Ovary (tissue), 9 donors: ENCODE measurements around the gene GALNT13. TPM values are rescaled to one million over a fixed set of nuclear protein-coding genes. Genes with fewer than 3 reads are reported as not detected.

ENCODE experiments used
- DNase-seq, 5 donors: peaks; one replicate each; pipeline ENCODE4 v3.0.0-alpha.2; 2019 to 2020
- H3K27ac ChIP-seq, 2 donors: fragments of 200-600 bp; one replicate each; pipeline versions ENCODE4 v1.5.1 to v1.8.0; 2019 to 2022
- H3K27me3 ChIP-seq: fragments of 200-600 bp; one replicate; pipeline ENCODE4 v1.8.0; 2022
- H3K36me3 ChIP-seq: fragments of 200-600 bp; sonication (generic); one replicate; pipeline ENCODE4 v1.5.1; 2019
- H3K4me1 ChIP-seq: one replicate; pipeline ENCODE4 v1.8.1; 2013; ENCODE audit warnings: mild to moderate bottlenecking, moderate library complexity; ENCODE audit not compliant: insufficient read depth
- H3K4me3 ChIP-seq: fragments of 200-600 bp; sonication (generic); one replicate; pipeline ENCODE4 v1.5.1; 2017
- H3K9me3 ChIP-seq, 2 donors: fragments of 200-600 bp in 1 of 2; sonication (generic) in 1 of 2; one replicate each; pipeline versions ENCODE4 v1.5.1 to v1.8.1; 2013 to 2019; ENCODE audit warnings: mild to moderate bottlenecking in 1 of 2, moderate library complexity in 1 of 2
- CTCF ChIP-seq, 3 donors: fragments of 450-650 bp in 2 of 3; fragments of 200-600 bp in 1 of 3; IDR thresholded peaks; one replicate each; pipeline versions ENCODE4 v1.5.1 to v1.8.0; 2016 to 2022; ENCODE audit warnings: antibody characterized with exemption in 3 of 3, mild to moderate bottlenecking in 1 of 3
- EP300 ChIP-seq: sonication (generic); formaldehyde crosslinking; IDR thresholded peaks from one replicate; pipeline ENCODE4 v1.6.1; 2017; ENCODE audit warnings: antibody characterized with exemption
- POLR2A ChIP-seq: fragments of 450-650 bp; IDR thresholded peaks from one replicate; pipeline ENCODE4 v1.6.1; 2017; ENCODE audit warnings: antibody characterized with exemption, mild to moderate bottlenecking, moderate library complexity
- WGBS, 3 donors: extraction: QIAGEN DNeasy Blood & Tissue Kit in 1 of 3; methylation state at CpG; one replicate each; pipeline versions ENCODE4 v1.1.5 to v1.1.7; 2013 to 2017; 5-methylcytosine and 5-hydroxymethylcytosine counted together
- intact Hi-C, 4 donors: fragments of 100-400 bp; cut with DNase I; formaldehyde crosslinking; loops; one replicate each; pipeline versions ENCODE4 v1.11.0 to v1.15.1; 2022 to 2023
- polyA plus RNA-seq, 2 donors: library from polyadenylated mRNA; stranded (reverse); fragments of 200-250 nt in 1 of 2; fragments of 350-450 nt in 1 of 2; fragmentation: Illumina TruSeq in 1 of 2; extraction: RNeasy Lipid Tissue Mini Kit (QIAGEN cat#74804) in 1 of 2; gene quantifications; one replicate each; pipeline ENCODE4 v1.2.3, GENCODE V29; 2013 to 2014
- total RNA-seq, 7 donors: library from RNA; depleted of rRNA in 2 of 7; stranded (reverse); fragments of >200 nt in 2 of 7; fragmentation: NEBNext Ultra II Directional in 3 of 7; extraction: Animal tissue kit (Norgen Biotek cat#: 25700) in 3 of 7; gene quantifications; one replicate each; pipeline versions ENCODE4 v1.1.0 to v1.2.4, GENCODE V29; 2016 to 2023
- donor health status: DM: no; HTN: no; CAD: no; lungs with moderate emphysema.
- donor health status: DM: no; HTN: no; CAD: no.
- donor health status: Bipolar disorder and iron deficiency.
- donor health status: DM: yes; HTN: yes; CAD: no.
- donor health status: DM: no; HTN: no; CAD: no.
- donor health status: DM: yes; HTN: yes; CAD: no.

Gene GALNT13
- total and polyA plus RNA-seq, 9 donors: 0.22 to 4.7 (median 1.1) TPM; not detected in 1

GRCh38 chr2:154477319-154477718 is 605.6 kb downstream of the GALNT13 start:
- Histone ChIP-seq H3K27me3 (no peaks in the 10 kb centered on the region), H3K27ac (no peak overlapping the region), H3K9me3 (no peaks in the 10 kb centered on the region), H3K4me3 (no peak overlapping the region), H3K36me3 (no peaks in the 10 kb centered on the region), H3K4me1 (no peaks in the 10 kb centered on the region)
- WGBS, 3 donors: 89 to 91% (median 90%) methylated on average over 5 of the region's 5 CpGs
- no peak for TF ChIP-seq CTCF (IDR thresholded peaks at IDR 0.05)
- TF ChIP-seq POLR2A: no peak
- no peak for TF ChIP-seq EP300
- DNase-seq: no peak
- intact Hi-C loops: no loop called here

GRCh38 chr2:154480521-154480920 is 608.8 kb downstream of the GALNT13 start:
- intact Hi-C loops: no loop called here
- no peak for DNase-seq
- WGBS, 3 donors: 5 to 8% (median 5%) methylated on average over 1 of the region's 1 CpG
- no peaks in the 10 kb centered on the region for H3K4me1 ChIP-seq
- no peaks in the 10 kb centered on the region for H3K27me3 ChIP-seq
- no peak overlapping the region for H3K27ac ChIP-seq
- H3K4me3 ChIP-seq: no peak overlapping the region
- no peak for TF ChIP-seq EP300
- TF ChIP-seq CTCF (IDR thresholded peaks at IDR 0.05): no peak
- no peak for TF ChIP-seq POLR2A
- H3K9me3 ChIP-seq: no peaks in the 10 kb centered on the region
- no peaks in the 10 kb centered on the region for H3K36me3 ChIP-seq

GRCh38 chr2:154481336-154481735 is 609.6 kb downstream of the GALNT13 start:
- Histone ChIP-seq H3K27me3 (no peaks in the 10 kb centered on the region), H3K4me3 (no peak overlapping the region), H3K27ac (no peak overlapping the region), H3K36me3 (no peaks in the 10 kb centered on the region), H3K9me3 (no peaks in the 10 kb centered on the region), H3K4me1 (no peaks in the 10 kb centered on the region)
- WGBS, 3 donors: 77 to 84% (median 78%) methylated on average over 2 of the region's 2 CpGs
- no peak for TF ChIP-seq POLR2A
- no peak for TF ChIP-seq EP300
- no peak for TF ChIP-seq CTCF (IDR thresholded peaks at IDR 0.05)
- DNase-seq: no peak
- intact Hi-C loops: no loop called here

GRCh38 chr2:154484338-154485099 is 612.8 kb downstream of the GALNT13 start:
- H3K9me3 ChIP-seq: no peaks in the 10 kb centered on the region
- no peak overlapping the region for H3K4me3 ChIP-seq
- 90 to 92% (median 92%) methylated on average over 4 of the region's 4 CpGs for WGBS, 3 donors
- H3K27ac ChIP-seq: no peak overlapping the region
- no peaks in the 10 kb centered on the region for H3K36me3 ChIP-seq
- H3K27me3 ChIP-seq: no peaks in the 10 kb centered on the region
- intact Hi-C loops: no loop called here
- no peaks in the 10 kb centered on the region for H3K4me1 ChIP-seq
- no peak for TF ChIP-seq POLR2A
- TF ChIP-seq CTCF (IDR thresholded peaks at IDR 0.05): no peak
- TF ChIP-seq EP300: no peak
- DNase-seq: no peak
